Loucy (cell line): ENCODE data around the gene PHACTR1.

Source experiments
- H2AFZ ChIP-seq: fragments of 200-600 bp; sonication (generic); 2 replicates; pipeline ENCODE4 v1.6.0; 2016; ENCODE audit warnings: antibody characterized with exemption, mild to moderate bottlenecking, low read length, moderate library complexity
- H3F3A ChIP-seq: fragments of 200-600 bp; 2 replicates; pipeline ENCODE4 v1.6.0; 2016; ENCODE audit warnings: antibody characterized with exemption, low read depth, mild to moderate bottlenecking
- H3K27me3 ChIP-seq: fragments of 200-600 bp; sonication (generic); 2 replicates; pipeline ENCODE4 v1.6.1; 2014; ENCODE audit warnings: low read length, mild to moderate bottlenecking; ENCODE audit not compliant: insufficient read depth, poor library complexity, severe bottlenecking
- H3K36me3 ChIP-seq: fragments of 200-600 bp; sonication (generic); 2 replicates; pipeline ENCODE4 v1.6.1; 2016; ENCODE audit warnings: low read length; ENCODE audit not compliant: insufficient read depth
- H3K4me1 ChIP-seq: fragments of 200-600 bp; sonication (generic); 2 replicates; pipeline ENCODE4 v1.5.1; 2014; ENCODE audit warnings: low read length, mild to moderate bottlenecking; ENCODE audit not compliant: insufficient read depth, poor library complexity, severe bottlenecking
- H3K4me2 ChIP-seq: fragments of 200-600 bp; sonication (generic); 2 replicates; pipeline ENCODE4 v1.6.0; 2014; ENCODE audit warnings: antibody characterized with exemption, low read length, low read depth, mild to moderate bottlenecking; ENCODE audit not compliant: poor library complexity, severe bottlenecking
- H3K4me3 ChIP-seq: fragments of 200-600 bp; sonication (generic); 2 replicates; pipeline ENCODE4 v1.5.1; 2014; ENCODE audit warnings: low read length, mild to moderate bottlenecking, mixed read lengths; ENCODE audit not compliant: poor library complexity, severe bottlenecking
- H3K79me2 ChIP-seq: fragments of 200-600 bp; sonication (generic); 2 replicates; pipeline ENCODE4 v1.6.1; 2014; ENCODE audit warnings: low read length; ENCODE audit not compliant: insufficient read depth
- H3K9ac ChIP-seq: fragments of 200-600 bp; sonication (generic); 2 replicates; pipeline ENCODE4 v1.6.0; 2014; ENCODE audit warnings: mild to moderate bottlenecking, low read depth, low read length, moderate library complexity; ENCODE audit not compliant: poor library complexity, severe bottlenecking
- H3K9me2 ChIP-seq: fragments of 200-600 bp; sonication (generic); replicated peaks from 2 replicates; pipeline ENCODE4 v1.6.1; 2016; ENCODE audit warnings: low read depth, low read length, mixed read lengths
- H3K9me3 ChIP-seq: fragments of 200-600 bp; sonication (generic); 2 replicates; pipeline ENCODE4 v1.6.1; 2014; ENCODE audit warnings: mild to moderate bottlenecking, antibody characterized with exemption, low read length, low read depth; ENCODE audit not compliant: insufficient read depth
- H4K20me1 ChIP-seq: fragments of 200-600 bp; sonication (generic); 2 replicates; pipeline ENCODE4 v1.6.0; 2014; ENCODE audit warnings: antibody characterized with exemption, low read length, mild to moderate bottlenecking; ENCODE audit not compliant: insufficient read depth, poor library complexity, severe bottlenecking
- EZH2phosphoT487 ChIP-seq: fragments of 200-600 bp; IDR thresholded peaks from 2 replicates; pipeline ENCODE4 v1.6.1; 2018; ENCODE audit warnings: antibody characterized with exemption, mild to moderate bottlenecking, moderate library complexity, borderline replicate concordance
- TF ChIP-seq, protein P1 (sequence below): fragments of 200-600 bp; sonication (generic); conservative IDR thresholded peaks from 2 replicates; pipeline ENCODE4 v1.5.1; 2014; ENCODE audit warnings: mild to moderate bottlenecking, antibody characterized with exemption, low read length

The PHACTR1 gene

DNA sequence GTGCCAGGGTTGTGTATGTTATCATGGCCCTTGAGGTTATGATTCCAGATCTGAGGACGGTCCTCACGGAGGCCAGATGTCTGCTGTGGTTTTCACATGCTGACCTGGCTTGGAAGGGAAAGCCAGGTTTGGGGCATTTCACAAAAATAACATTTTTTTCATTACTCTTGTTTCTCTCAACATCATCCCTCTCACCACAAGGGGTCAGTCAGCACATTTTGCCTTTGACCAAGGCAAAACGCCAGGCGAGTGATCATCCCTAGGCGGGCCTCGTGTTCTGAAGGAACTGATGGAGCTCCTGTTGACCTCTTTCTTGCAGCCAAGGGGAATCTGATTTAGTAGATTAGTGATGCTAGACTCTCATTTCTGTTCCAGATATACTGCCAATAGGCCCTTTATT, 478.3 kb downstream of the PHACTR1 start:
- H3K36me3 ChIP-seq = no peaks in the 10 kb centered on the region
- no peak for TF ChIP-seq EZH2phosphoT487
- TF ChIP-seq, protein P1, sequence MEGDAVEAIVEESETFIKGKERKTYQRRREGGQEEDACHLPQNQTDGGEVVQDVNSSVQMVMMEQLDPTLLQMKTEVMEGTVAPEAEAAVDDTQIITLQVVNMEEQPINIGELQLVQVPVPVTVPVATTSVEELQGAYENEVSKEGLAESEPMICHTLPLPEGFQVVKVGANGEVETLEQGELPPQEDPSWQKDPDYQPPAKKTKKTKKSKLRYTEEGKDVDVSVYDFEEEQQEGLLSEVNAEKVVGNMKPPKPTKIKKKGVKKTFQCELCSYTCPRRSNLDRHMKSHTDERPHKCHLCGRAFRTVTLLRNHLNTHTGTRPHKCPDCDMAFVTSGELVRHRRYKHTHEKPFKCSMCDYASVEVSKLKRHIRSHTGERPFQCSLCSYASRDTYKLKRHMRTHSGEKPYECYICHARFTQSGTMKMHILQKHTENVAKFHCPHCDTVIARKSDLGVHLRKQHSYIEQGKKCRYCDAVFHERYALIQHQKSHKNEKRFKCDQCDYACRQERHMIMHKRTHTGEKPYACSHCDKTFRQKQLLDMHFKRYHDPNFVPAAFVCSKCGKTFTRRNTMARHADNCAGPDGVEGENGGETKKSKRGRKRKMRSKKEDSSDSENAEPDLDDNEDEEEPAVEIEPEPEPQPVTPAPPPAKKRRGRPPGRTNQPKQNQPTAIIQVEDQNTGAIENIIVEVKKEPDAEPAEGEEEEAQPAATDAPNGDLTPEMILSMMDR = peak; percentile 58
- no peaks in the 10 kb centered on the region for H3K27me3 ChIP-seq
- peaks cover 6% of the 10 kb centered on the region for H3K4me1 ChIP-seq
- no peaks in the 10 kb centered on the region for H3K9me3 ChIP-seq
- no peaks in the 10 kb centered on the region for H3K9me2 ChIP-seq
- no peak overlapping the region for H3K9ac ChIP-seq
- H4K20me1 ChIP-seq = no peaks in the 10 kb centered on the region
- no peak overlapping the region for H3K4me3 ChIP-seq
- H3K79me2 ChIP-seq = no peaks in the 10 kb centered on the region
- no peak overlapping the region for H3K4me2 ChIP-seq
- H2AFZ ChIP-seq = no peak overlapping the region
- H3F3A ChIP-seq = no peaks in the 10 kb centered on the region

DNA sequence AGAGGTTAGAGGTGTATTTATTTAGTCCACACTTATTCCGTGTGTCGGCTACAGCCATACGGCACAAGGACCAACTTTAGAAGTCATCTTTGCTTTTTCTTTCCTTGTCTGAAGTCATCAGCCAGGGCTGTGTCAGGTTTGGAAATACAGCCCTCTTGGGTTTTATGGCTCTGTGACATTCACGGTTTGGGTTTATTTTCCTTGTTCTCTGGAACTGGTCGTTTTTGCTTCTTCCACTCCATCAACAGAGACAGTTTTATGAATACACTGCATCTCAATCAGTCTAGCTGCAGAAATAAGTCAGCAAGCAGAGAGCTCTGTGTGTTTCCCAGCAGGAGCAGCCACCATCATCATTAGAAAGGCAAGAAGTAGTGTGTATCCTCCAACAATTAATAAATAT, 479.2 kb downstream of the PHACTR1 start:
- Histone ChIP-seq H3K4me3 (no peak overlapping the region), H3K36me3 (no peaks in the 10 kb centered on the region), H3F3A (no peaks in the 10 kb centered on the region), H3K27me3 (no peaks in the 10 kb centered on the region), H3K4me1 (no peaks in the 10 kb centered on the region), H3K9ac (no peak overlapping the region), H2AFZ (no peak overlapping the region), H4K20me1 (no peaks in the 10 kb centered on the region), H3K9me3 (no peaks in the 10 kb centered on the region), H3K4me2 (no peak overlapping the region), H3K9me2 (no peaks in the 10 kb centered on the region), H3K79me2 (no peaks in the 10 kb centered on the region)
- TF ChIP-seq, protein P1 = no peak
- no peak for TF ChIP-seq EZH2phosphoT487

DNA sequence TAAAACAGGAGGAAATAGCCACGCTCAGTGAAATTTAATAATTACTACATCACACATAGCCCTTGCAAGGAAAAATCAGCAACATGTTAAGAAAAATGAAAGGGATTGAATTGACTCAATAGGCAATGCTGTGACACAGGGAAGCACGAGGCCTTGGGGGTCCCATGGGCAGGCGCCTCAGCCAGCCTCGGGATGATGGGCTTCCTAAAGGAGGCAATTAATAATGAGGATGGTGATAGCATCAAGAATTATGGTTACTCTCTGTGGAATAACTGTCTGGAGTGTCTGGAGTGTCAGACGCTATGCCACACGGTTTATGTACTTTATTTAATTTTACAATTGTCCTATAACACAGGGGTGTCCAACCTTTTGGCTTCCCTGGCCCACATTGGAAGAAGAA, 481.6 kb downstream of the PHACTR1 start:
- no peak overlapping the region for H3K4me2 ChIP-seq
- no peaks in the 10 kb centered on the region for H3K27me3 ChIP-seq
- H3K4me1 ChIP-seq = no peaks in the 10 kb centered on the region
- no peaks in the 10 kb centered on the region for H3K9me3 ChIP-seq
- no peaks in the 10 kb centered on the region for H4K20me1 ChIP-seq
- H2AFZ ChIP-seq = no peak overlapping the region
- no peaks in the 10 kb centered on the region for H3K36me3 ChIP-seq
- no peaks in the 10 kb centered on the region for H3K9me2 ChIP-seq
- TF ChIP-seq EZH2phosphoT487 = no peak
- TF ChIP-seq, protein P1 = no peak
- H3F3A ChIP-seq = no peaks in the 10 kb centered on the region
- no peak overlapping the region for H3K4me3 ChIP-seq
- no peaks in the 10 kb centered on the region for H3K79me2 ChIP-seq
- H3K9ac ChIP-seq = no peak overlapping the region
